Bronchial epithelial cell (primary cell): ENCODE measurements around the gene BOC. TPM values are rescaled to one million over a fixed set of nuclear protein-coding genes. Genes with fewer than 3 reads are reported as not detected.

Experiments used
- DNase-seq: peaks from one replicate; pipeline ENCODE4 v3.0.0-alpha.2; 2010; ENCODE audit warnings: low read depth
- FAIRE-seq: peaks from 2 replicates; lab custom pipeline; 2011; peaks lifted over from hg19 to GRCh38; lab: Jason Lieb, UNC
- H3K27me3 ChIP-seq: 2 replicates; pipeline ENCODE4 v1.5.1; 2011; ENCODE audit warnings: low read length; ENCODE audit not compliant: control insufficient read depth, insufficient read depth
- H3K36me3 ChIP-seq: 2 replicates; pipeline ENCODE4 v1.5.1; 2011; ENCODE audit warnings: low read length; ENCODE audit not compliant: control insufficient read depth, insufficient read depth
- H3K4me3 ChIP-seq: 2 replicates; pipeline ENCODE4 v1.5.1; 2011; ENCODE audit warnings: mild to moderate bottlenecking, low read depth, low read length, control low read depth
- CTCF ChIP-seq: IDR thresholded peaks from 2 replicates; pipeline ENCODE4 v1.5.1; 2011; ENCODE audit warnings: mild to moderate bottlenecking, moderate library complexity, low read length, control low read depth, inconsistent platforms; ENCODE audit not compliant: insufficient read depth, severe bottlenecking
- total RNA-seq: library from RNA; depleted of rRNA; stranded (reverse); fragments of >200 nt; gene quantifications from 2 replicates; pipeline ENCODE4 v1.2.1, GENCODE V29; 2014

The BOC gene
- total RNA-seq, 1 donor from 2014 or later: 1.3 TPM

DNA sequence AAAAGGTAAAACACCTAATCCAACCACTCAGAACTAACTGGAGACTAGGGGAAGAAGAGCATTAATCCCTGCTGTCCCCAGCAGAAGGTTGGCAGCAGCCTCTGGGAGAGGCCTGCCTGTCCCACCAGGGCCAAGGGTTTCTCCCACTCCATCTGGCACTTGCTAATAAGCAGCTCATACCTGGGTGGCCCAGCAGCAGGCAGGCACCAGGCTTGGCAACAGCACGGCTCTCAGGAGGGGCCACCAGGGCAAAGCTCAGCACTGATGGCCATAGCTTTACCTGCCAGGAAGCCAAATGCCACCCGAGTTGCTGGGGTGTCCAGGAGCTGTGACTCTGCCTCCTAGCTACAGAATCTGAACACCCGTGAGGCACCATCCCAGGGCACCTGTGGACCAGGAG lies 58.3 kb downstream of the BOC start:
- Histone ChIP-seq H3K27me3 (no peaks in the 10 kb centered on the region), H3K4me3 (no peak overlapping the region), H3K36me3 (no peaks in the 10 kb centered on the region)
- TF ChIP-seq CTCF: no peak
- no peak for FAIRE-seq
- no peak for DNase-seq

DNA sequence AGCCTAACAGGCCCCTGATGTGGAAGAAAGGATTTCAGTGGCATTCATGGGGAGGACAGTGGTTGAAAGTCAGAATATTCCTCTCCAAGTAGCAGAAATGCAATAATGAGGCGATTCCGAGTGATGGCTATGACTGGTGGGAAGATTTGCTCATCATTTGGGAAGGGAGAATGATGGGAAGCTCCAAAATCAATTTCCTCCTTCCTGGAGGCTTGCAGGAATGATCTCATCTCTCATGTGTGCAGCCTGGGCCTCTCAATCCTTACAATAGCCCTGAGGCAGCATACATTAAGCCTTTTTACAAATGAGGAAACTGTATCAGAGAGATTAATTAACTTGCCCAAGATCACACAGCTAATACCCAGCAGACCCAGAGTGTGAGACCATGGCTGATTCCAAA lies 58.7 kb downstream of the BOC start:
- no peak for DNase-seq
- Histone ChIP-seq H3K36me3 (no peaks in the 10 kb centered on the region), H3K4me3 (no peak overlapping the region), H3K27me3 (no peaks in the 10 kb centered on the region)
- TF ChIP-seq CTCF: no peak
- no peak for FAIRE-seq

DNA sequence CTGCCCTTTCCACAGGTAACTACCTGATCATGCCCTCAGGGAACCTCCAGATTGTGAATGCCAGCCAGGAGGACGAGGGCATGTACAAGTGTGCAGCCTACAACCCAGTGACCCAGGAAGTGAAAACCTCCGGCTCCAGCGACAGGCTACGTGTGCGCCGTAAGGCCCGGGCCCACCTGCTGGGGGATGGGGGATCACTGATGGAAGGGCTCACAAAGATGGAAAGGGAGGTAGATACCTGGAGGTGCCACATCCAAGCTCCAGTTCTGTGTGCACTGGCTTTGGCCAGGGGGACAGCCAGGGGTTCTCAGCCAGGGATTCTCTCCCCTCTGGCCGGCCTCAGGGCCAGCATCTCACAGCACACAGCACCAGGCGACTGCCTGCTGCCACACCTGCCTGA lies 59.4 kb downstream of the BOC start:
- Histone ChIP-seq H3K27me3 (no peaks in the 10 kb centered on the region), H3K36me3 (no peaks in the 10 kb centered on the region), H3K4me3 (no peak overlapping the region)
- TF ChIP-seq CTCF: no peak
- FAIRE-seq (no peak), DNase-seq (no peak)

DNA sequence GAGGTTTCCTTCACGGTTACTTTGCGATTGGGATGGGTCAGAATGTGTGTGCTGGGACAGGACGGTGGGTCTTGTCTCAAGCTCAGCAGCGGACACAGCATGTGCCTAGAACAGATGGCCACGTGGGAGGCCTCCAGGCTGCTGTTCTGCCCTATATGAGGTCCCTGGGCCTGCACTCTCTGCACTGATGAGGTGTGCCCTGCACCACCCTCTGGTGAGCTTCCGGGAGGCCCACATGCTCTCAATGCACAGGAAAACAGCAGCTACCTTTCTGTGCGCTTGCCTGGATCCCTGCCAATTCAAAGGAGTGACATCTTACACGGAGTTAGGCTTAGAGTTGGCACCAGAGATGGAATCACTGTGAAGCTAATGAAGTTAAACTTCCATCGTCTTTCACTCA lies 59.8 kb downstream of the BOC start:
- Histone ChIP-seq H3K4me3 (no peak overlapping the region), H3K27me3 (no peaks in the 10 kb centered on the region), H3K36me3 (no peaks in the 10 kb centered on the region)
- TF ChIP-seq CTCF: no peak
- DNase-seq: peak; percentile 23
- FAIRE-seq: no peak

GRCh38 chr3:113271594-113272384 lies 60.4 kb downstream of the BOC start:
- Histone ChIP-seq H3K36me3 (no peaks in the 10 kb centered on the region), H3K4me3 (no peak overlapping the region), H3K27me3 (no peaks in the 10 kb centered on the region)
- DNase-seq: no peak
- no peak for TF ChIP-seq CTCF
- FAIRE-seq: no peak

- Histone ChIP-seq H3K36me3 (no peaks in the 10 kb centered on the region), H3K27me3 (no peaks in the 10 kb centered on the region), H3K4me3 (no peak overlapping the region)
- no peak for DNase-seq
- FAIRE-seq: no peak
- TF ChIP-seq CTCF: no peak
These were observed 61.0 kb downstream of the BOC start for GRCh38 chr3:113272385-113272779.
